ENCODE measurements around the gene CDC42BPB.

Gene CDC42BPB

GRCh38 chr14:103065861-103066260, 8.5 kb upstream of the CDC42BPB start:
- Histone ChIP-seq H3K4me1 (ENCODE audit: control insufficient read depth, low read length) (no peaks in the 10 kb centered on the region), H3K27me3 (ENCODE audit: control insufficient read depth, low read length) (peaks cover 16% of the 10 kb centered on the region), H3K4me2 (ENCODE audit: low read length) (no peak overlapping the region), H3K79me2 (ENCODE audit: control insufficient read depth, low read length) (no peaks in the 10 kb centered on the region), H3K9me2 (replicated peaks; ENCODE audit: control insufficient read depth, low read length) (no peaks in the 10 kb centered on the region), H3K27ac (ENCODE audit: low read depth, low read length) (no peak overlapping the region), H4K20me1 (ENCODE audit: control insufficient read depth, insufficient read depth, low read depth, low read length) (no peaks in the 10 kb centered on the region), H3K4me3 (ENCODE audit: low read length) (no peak overlapping the region), H3K9me3 (ENCODE audit: control insufficient read depth, insufficient read depth, low read length) (no peaks in the 10 kb centered on the region), H3K36me3 (ENCODE audit: control insufficient read depth, low read length) (no peaks in the 10 kb centered on the region), H3F3A (ENCODE audit: control insufficient read depth, insufficient read depth) (no peaks in the 10 kb centered on the region)
- TF ChIP-seq CTCF (IDR thresholded peaks at IDR 0.05; ENCODE audit: low read depth, low read length, poor library complexity, severe bottlenecking): no peak
- TF ChIP-seq EZH2phosphoT487 (IDR thresholded peaks at IDR 0.05; ENCODE audit: borderline replicate concordance, low read length): no peak

GRCh38 chr14:103064978-103065377, 7.6 kb upstream of the CDC42BPB start:
- H3K79me2 ChIP-seq (ENCODE audit: control insufficient read depth, low read length): no peaks in the 10 kb centered on the region
- no peak overlapping the region for H3K4me2 ChIP-seq (ENCODE audit: low read length)
- H3K4me3 ChIP-seq (ENCODE audit: low read length): no peak overlapping the region
- H3F3A ChIP-seq (ENCODE audit: control insufficient read depth, insufficient read depth): no peaks in the 10 kb centered on the region
- H3K27me3 ChIP-seq (ENCODE audit: control insufficient read depth, low read length): peaks cover 19% of the 10 kb centered on the region
- H3K9me3 ChIP-seq (ENCODE audit: control insufficient read depth, insufficient read depth, low read length): no peaks in the 10 kb centered on the region
- TF ChIP-seq EZH2phosphoT487 (IDR thresholded peaks at IDR 0.05; ENCODE audit: borderline replicate concordance, low read length): no peak
- no peak for TF ChIP-seq CTCF (IDR thresholded peaks at IDR 0.05; ENCODE audit: low read depth, low read length, poor library complexity, severe bottlenecking)
- H3K9me2 ChIP-seq (replicated peaks; ENCODE audit: control insufficient read depth, low read length): no peaks in the 10 kb centered on the region
- no peaks in the 10 kb centered on the region for H4K20me1 ChIP-seq (ENCODE audit: control insufficient read depth, insufficient read depth, low read depth, low read length)
- no peak overlapping the region for H3K27ac ChIP-seq (ENCODE audit: low read depth, low read length)
- H3K4me1 ChIP-seq (ENCODE audit: control insufficient read depth, low read length): no peaks in the 10 kb centered on the region
- H3K36me3 ChIP-seq (ENCODE audit: control insufficient read depth, low read length): no peaks in the 10 kb centered on the region

GRCh38 chr14:103064436-103064835, 7.1 kb upstream of the CDC42BPB start:
- H3K4me1 ChIP-seq (ENCODE audit: control insufficient read depth, low read length): no peaks in the 10 kb centered on the region
- H4K20me1 ChIP-seq (ENCODE audit: control insufficient read depth, insufficient read depth, low read depth, low read length): no peaks in the 10 kb centered on the region

More at GRCh38 chr14:103064436-103064835, 7.1 kb upstream of the CDC42BPB start:
- no peaks in the 10 kb centered on the region for H3K9me3 ChIP-seq (ENCODE audit: control insufficient read depth, insufficient read depth, low read length)
- H3K36me3 ChIP-seq (ENCODE audit: control insufficient read depth, low read length): no peaks in the 10 kb centered on the region
- H3K79me2 ChIP-seq (ENCODE audit: control insufficient read depth, low read length): no peaks in the 10 kb centered on the region
- no peak overlapping the region for H3K4me2 ChIP-seq (ENCODE audit: low read length)
- no peak overlapping the region for H3K27ac ChIP-seq (ENCODE audit: low read depth, low read length)
- H3K27me3 ChIP-seq (ENCODE audit: control insufficient read depth, low read length): peaks cover 24% of the 10 kb centered on the region
- H3K4me3 ChIP-seq (ENCODE audit: low read length): no peak overlapping the region
- no peaks in the 10 kb centered on the region for H3K9me2 ChIP-seq (replicated peaks; ENCODE audit: control insufficient read depth, low read length)
- TF ChIP-seq EZH2phosphoT487 (IDR thresholded peaks at IDR 0.05; ENCODE audit: borderline replicate concordance, low read length) (no peak), CTCF (IDR thresholded peaks at IDR 0.05; ENCODE audit: low read depth, low read length, poor library complexity, severe bottlenecking) (no peak)
- H3F3A ChIP-seq (ENCODE audit: control insufficient read depth, insufficient read depth): no peaks in the 10 kb centered on the region

All from DOHH2 (cell line).